Transverse colon (tissue), 4 donors: ENCODE results near the gene LRRN4. TPM values are rescaled to one million over a fixed set of nuclear protein-coding genes. Genes with fewer than 3 reads are reported as not detected.

Experiments used
- DNase-seq: peaks from one replicate; pipeline ENCODE4 v3.0.0-alpha.2; 2019
- H3K27ac ChIP-seq, 4 donors: fragments of 200-600 bp; sonication (generic); 2 replicates each; pipeline ENCODE4 v1.5.1; 2016 to 2018; ENCODE audit warnings: inconsistent platforms in 4 of 4
- H3K27me3 ChIP-seq: fragments of 200-600 bp; sonication (generic); 2 replicates; pipeline ENCODE4 v1.5.1; 2017; ENCODE audit warnings: inconsistent platforms
- H3K36me3 ChIP-seq, 4 donors: fragments of 200-600 bp; sonication (generic); 2 replicates each; pipeline ENCODE4 v1.5.1; 2017 to 2019; ENCODE audit warnings: inconsistent platforms in 4 of 4
- H3K4me1 ChIP-seq, 4 donors: fragments of 200-600 bp; sonication (generic); 2 replicates each; pipeline ENCODE4 v1.5.1; 2017 to 2020; ENCODE audit warnings: inconsistent platforms in 4 of 4
- H3K4me3 ChIP-seq, 4 donors: fragments of 200-600 bp; sonication (generic); 1 replicate in 1 of 4; 2 replicates in 3 of 4; pipeline versions ENCODE4 v1.5.1 to v1.6.1; 2017 to 2019; ENCODE audit warnings: inconsistent platforms in 4 of 4
- H3K9me3 ChIP-seq, 2 donors: fragments of 200-600 bp; sonication (generic); 2 replicates each; pipeline ENCODE4 v1.5.1; 2017 to 2019; ENCODE audit warnings: inconsistent platforms in 2 of 2
- CTCF ChIP-seq, 5 experiments: fragments of 200-600 bp in 3 of 5; fragments of 450-650 bp in 2 of 5; sonication (generic) in 3 of 5; IDR thresholded peaks; 1 replicate in 2 of 5; 2 replicates in 3 of 5; pipeline ENCODE4 v1.5.1; 2016 to 2017; ENCODE audit warnings: antibody characterized with exemption in 5 of 5, inconsistent platforms in 3 of 5, mild to moderate bottlenecking in 2 of 5, moderate library complexity in 1 of 5
- EP300 ChIP-seq: sonication (generic); formaldehyde crosslinking; IDR thresholded peaks from one replicate; pipeline ENCODE4 v1.6.1; 2017; ENCODE audit warnings: antibody characterized with exemption, low read depth
- POLR2A ChIP-seq: fragments of 450-650 bp; IDR thresholded peaks from one replicate; pipeline ENCODE4 v1.6.1; 2016; ENCODE audit warnings: antibody characterized with exemption, mild to moderate bottlenecking, moderate library complexity
- POLR2AphosphoS5 ChIP-seq, 3 donors: sonication (generic); formaldehyde crosslinking; IDR thresholded peaks; one replicate each; pipeline ENCODE4 v1.6.1; 2016; ENCODE audit warnings: antibody characterized with exemption in 3 of 3
- WGBS, 2 donors: methylation state at CpG; one replicate each; pipeline ENCODE4 v1.1.5; 2018; ENCODE audit warnings: low coverage in 1 of 2; 5-methylcytosine and 5-hydroxymethylcytosine counted together
- in situ Hi-C, 4 donors: fragments of 200-750 bp; cut with MboI; loops; one replicate each; pipeline versions ENCODE4 v1.15.0 to v1.15.1; 2017; ENCODE audit warnings: low sequenced_read_pairs in 3 of 4, low pct_ligation_motif_present in 1 of 4, low pct_unique_long_range_greater_than_20kb in 1 of 4
- intact Hi-C: fragments of 100-400 bp; cut with DNase I; formaldehyde crosslinking; loops from one replicate; pipeline ENCODE4 v1.15.1; 2023; ENCODE audit warnings: low total_unique reads
- total RNA-seq, 4 donors: library from RNA; depleted of rRNA; stranded (reverse); fragments of >200 nt; gene quantifications; one replicate each; pipeline ENCODE4 v1.1.0, GENCODE V29; 2016

The LRRN4 gene
- total RNA-seq, 4 donors from 2014 or later: 0.48 TPM; not detected in 3

GRCh38 chr20:5999783-6000182 lies 54.1 kb downstream of the LRRN4 start:
- Histone ChIP-seq H3K27ac (no peak overlapping the region), H3K9me3 (no peaks in the 10 kb centered on the region), H3K36me3 (peaks cover 0 to 7% (median 0%) of the 10 kb centered on the region in 4 donors), H3K4me1 (no peaks in the 10 kb centered on the region), H3K27me3 (no peaks in the 10 kb centered on the region), H3K4me3 (no peak overlapping the region)
- intact Hi-C loops (no loop called here), in situ Hi-C loops (loop anchor here in 1 of 4 donors (10.0 kb wide), 1 partner anchor 55 kb away; no protein-coding TSS in a partner anchor)
- TF ChIP-seq POLR2AphosphoS5 (IDR thresholded peaks at IDR 0.05) (no peak), EP300 (no peak), POLR2A (no peak), CTCF (IDR thresholded peaks at IDR 0.05) (no peak)
- 95 to 99% methylated on average over 9 of the region's 9 CpGs for WGBS, 2 donors
- no peak for DNase-seq

GRCh38 chr20:5996765-5997164 lies 57.1 kb downstream of the LRRN4 start:
- no peaks in the 10 kb centered on the region for H3K27me3 ChIP-seq
- no peak overlapping the region for H3K4me3 ChIP-seq
- in situ Hi-C loops (loop anchor here in 1 of 4 donors (10.0 kb wide), 1 partner anchor 52 kb away; no protein-coding TSS in a partner anchor), intact Hi-C loops (no loop called here)
- no peaks in the 10 kb centered on the region for H3K9me3 ChIP-seq
- 38 to 47% methylated on average over 1 of the region's 1 CpG for WGBS, 2 donors
- H3K27ac ChIP-seq: no peak overlapping the region
- H3K4me1 ChIP-seq: peaks cover 0 to under 1% (median 0%) of the 10 kb centered on the region in 4 donors
- TF ChIP-seq CTCF (IDR thresholded peaks at IDR 0.05) (peak in 3 of 5 experiments; percentile 13 to 27 (median 20)), POLR2A (no peak)
- DNase-seq: peak; percentile 22
- peaks cover 0 to 7% (median 0%) of the 10 kb centered on the region in 4 donors for H3K36me3 ChIP-seq

GRCh38 chr20:5991623-5992441 lies 62.0 kb downstream of the LRRN4 start:
- no peak for DNase-seq
- TF ChIP-seq EP300: no peak
- TF ChIP-seq CTCF (IDR thresholded peaks at IDR 0.05): no peak
- TF ChIP-seq POLR2AphosphoS5 (IDR thresholded peaks at IDR 0.05): no peak
- no peak for TF ChIP-seq POLR2A
- no peaks in the 10 kb centered on the region for H3K9me3 ChIP-seq
- peaks cover 0 to 24% (median 5%) of the 10 kb centered on the region in 4 donors for H3K36me3 ChIP-seq
- no peak overlapping the region for H3K4me3 ChIP-seq
- in situ Hi-C loops (loop anchor here in 1 of 4 donors (10.0 kb wide), 1 partner anchor 47 kb away; no protein-coding TSS in a partner anchor), intact Hi-C loops (no loop called here)
- H3K27me3 ChIP-seq: no peaks in the 10 kb centered on the region
- peak overlapping the region in 2 of 4 donors; percentile 33 to 39 for H3K27ac ChIP-seq
- peaks cover 0 to 3% (median 0%) of the 10 kb centered on the region in 4 donors for H3K4me1 ChIP-seq
- 62 to 68% methylated on average over 2 of the region's 2 CpGs for WGBS, 2 donors

GRCh38 chr20:5990946-5991345 lies 62.9 kb downstream of the LRRN4 start:
- H3K36me3 ChIP-seq: peaks cover 0 to 24% (median 5%) of the 10 kb centered on the region in 4 donors
- TF ChIP-seq EP300 (no peak), POLR2A (no peak), POLR2AphosphoS5 (IDR thresholded peaks at IDR 0.05) (no peak), CTCF (IDR thresholded peaks at IDR 0.05) (no peak)
- H3K4me3 ChIP-seq: no peak overlapping the region
- H3K27me3 ChIP-seq: no peaks in the 10 kb centered on the region
- intact Hi-C loops: no loop called here
- WGBS, 2 donors: 80 to 100% methylated on average over 2 to 3 of the region's 3 CpGs
- H3K9me3 ChIP-seq: no peaks in the 10 kb centered on the region
- H3K27ac ChIP-seq: peak overlapping the region in 2 of 4 donors; percentile 33 to 39
- H3K4me1 ChIP-seq: peaks cover 0 to 3% (median 0%) of the 10 kb centered on the region in 4 donors
- no peak for DNase-seq
- in situ Hi-C loops: loop anchor here in 1 of 4 donors (10.0 kb wide), 1 partner anchor 46 kb away; no protein-coding TSS in a partner anchor
